NOMO-1 treated with dmso at 0.1 percent for 144 hours (cell line): ENCODE measurements around the gene ZNF497.
A peak's percentile ranks its signal among the peaks of the same experiment; 100 is the strongest.

ENCODE experiments used
- DNase-seq: peaks from one replicate; lab custom pipeline; 2025; ENCODE audit not compliant: unreplicated experiment; lab: John Stamatoyannopoulos, UW

Gene ZNF497

DNA sequence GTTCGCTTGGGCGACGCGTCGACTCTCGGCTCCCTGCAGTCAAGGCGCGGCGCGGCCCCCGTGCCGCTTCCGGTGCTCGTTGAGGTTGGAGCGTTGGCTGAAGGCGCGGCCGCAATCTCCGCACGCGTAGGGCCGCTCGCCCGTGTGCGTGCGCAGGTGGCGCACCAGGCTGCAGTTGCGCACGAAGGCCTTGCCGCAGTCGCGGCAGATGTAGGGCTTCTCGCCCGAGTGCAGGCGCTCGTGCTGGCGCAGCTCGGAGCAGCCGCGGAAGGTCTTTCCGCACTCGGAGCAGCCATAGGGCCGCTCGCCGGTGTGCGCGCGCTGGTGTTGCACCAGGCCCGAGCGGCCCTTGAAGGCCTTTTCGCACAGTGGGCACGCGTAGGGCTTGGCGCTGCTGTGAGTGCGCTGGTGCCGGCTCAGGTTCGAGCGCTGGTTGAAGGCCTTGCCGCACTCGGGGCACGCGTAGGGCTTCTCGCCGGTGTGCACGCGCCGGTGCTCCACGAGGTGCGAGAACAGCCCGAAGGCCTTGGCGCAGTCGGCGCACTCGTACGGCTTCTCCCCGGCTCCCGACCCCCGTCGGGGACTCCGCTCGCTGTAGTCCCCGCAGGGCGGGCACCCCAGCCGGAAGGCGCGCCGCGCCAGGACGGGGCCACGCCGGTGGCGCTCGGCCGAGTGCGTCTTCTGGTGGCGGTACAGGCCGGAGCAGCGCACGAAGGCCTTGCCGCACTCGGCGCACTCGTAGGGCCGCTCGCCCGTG lies 5.3 kb upstream of the ZNF497 start:
- no peak for DNase-seq

DNA sequence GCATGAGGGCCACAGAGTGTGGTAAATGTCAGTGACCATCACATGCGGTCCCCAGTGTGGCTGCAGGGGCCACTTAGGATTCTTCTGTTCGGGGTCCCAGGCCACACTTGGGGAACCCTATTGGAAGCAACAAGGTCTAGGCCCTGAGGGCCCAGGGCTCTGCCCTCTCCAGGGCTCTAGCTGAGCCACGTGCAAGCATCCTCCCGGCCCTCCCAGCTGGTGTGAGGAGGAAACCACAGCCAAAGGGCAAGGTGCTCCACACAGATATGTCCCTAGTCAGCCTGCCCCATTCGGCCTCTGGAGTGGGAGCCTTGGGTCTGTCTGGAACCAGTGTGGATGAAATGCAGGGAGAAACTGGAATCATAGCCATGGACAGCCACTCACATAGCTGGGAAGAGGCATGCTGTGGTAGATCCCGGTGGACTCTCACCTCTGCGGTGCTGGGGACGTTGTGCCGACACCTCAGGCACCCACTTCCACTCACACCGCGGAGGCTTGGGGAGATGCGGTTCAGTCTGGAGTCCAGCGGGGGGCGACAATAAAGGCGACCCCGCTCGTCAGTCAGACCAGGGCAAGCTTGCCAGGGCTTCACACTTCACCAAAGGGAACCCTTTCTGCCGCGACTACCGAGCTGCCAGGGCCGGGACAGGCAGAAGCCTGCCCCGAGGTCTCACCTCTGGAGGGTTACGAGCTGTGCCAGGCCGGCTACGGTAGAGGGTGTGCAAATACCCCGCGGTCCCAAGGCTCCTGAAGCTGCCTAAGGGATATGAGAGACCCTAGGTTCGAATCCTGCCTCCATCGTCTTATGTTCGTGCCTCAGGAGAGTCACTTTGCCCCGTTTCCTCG lies 4.3 kb upstream of the ZNF497 start:
- DNase-seq = no peak

DNA sequence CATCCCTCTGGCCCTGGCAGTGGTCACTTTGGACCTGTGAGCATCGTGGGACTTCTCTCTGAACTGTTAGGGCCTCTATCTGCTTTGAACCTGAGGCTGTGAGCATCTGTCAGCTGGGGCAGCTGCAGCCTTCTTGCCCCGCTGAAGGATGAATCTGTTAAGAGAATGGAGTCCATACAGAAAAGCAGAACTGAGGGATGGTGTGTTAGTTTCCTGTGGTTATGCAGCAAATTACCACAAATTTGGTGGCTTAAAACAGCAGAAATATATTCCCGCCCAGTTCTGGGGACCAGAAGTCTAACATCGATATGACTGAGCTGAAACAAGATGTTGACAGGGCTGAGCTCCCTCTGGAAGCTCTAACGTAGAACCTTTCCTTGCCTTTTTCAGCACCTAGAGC lies 1.6 kb upstream of the ZNF497 start:
- peak; percentile 92 for DNase-seq

DNA sequence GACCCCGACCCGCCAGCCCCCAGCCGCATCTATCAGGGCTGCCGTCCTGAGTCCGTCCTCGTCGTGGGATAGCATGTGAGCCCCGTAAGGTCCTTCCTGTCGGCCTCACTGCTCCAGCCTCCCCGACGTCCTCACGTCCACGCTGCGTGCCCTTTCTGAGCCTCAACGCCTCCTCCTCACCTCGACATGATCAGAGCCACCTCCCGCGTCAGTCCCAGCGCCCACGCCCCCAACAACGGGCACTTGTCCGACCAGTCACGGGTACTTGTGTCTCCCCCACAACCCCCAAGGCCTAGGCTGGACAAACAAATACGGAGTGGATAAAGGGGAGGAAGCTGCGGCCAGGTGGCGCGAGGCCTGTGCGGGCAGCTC lies 665 bp downstream of the ZNF497 start:
- peak; percentile 9 for DNase-seq

DNA sequence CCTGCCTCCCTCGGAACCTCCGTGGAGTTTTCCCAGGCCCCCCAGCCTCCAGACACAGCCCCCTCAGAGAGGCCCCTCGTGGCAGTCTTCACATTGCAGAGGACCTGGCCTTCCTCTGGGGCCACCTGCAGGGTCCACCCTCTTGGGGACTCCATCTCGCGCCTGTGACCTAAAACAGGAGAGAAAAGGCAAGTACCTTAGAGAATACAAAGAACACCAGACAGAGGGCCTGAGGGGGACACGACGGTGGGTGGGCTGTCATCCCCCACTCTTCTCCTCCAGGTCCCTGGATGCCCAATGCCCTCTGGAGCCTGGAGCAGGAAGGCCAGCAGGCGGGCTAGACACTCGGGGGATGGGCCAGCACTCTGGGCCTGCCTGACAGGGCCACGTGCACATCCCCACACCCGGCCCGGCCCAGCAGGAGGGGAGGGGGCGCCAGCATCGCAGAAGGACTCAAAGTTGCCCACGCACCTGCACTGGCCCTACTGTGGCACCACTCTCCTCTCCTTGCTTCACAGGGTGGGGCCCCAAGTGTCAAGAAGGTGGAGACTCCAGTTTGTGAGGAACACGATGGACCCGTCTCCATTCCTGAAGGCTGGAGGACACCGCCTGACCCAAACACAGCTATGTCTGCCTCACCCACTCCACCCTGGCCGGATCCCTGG lies 4.9 kb downstream of the ZNF497 start:
- no peak for DNase-seq

DNA sequence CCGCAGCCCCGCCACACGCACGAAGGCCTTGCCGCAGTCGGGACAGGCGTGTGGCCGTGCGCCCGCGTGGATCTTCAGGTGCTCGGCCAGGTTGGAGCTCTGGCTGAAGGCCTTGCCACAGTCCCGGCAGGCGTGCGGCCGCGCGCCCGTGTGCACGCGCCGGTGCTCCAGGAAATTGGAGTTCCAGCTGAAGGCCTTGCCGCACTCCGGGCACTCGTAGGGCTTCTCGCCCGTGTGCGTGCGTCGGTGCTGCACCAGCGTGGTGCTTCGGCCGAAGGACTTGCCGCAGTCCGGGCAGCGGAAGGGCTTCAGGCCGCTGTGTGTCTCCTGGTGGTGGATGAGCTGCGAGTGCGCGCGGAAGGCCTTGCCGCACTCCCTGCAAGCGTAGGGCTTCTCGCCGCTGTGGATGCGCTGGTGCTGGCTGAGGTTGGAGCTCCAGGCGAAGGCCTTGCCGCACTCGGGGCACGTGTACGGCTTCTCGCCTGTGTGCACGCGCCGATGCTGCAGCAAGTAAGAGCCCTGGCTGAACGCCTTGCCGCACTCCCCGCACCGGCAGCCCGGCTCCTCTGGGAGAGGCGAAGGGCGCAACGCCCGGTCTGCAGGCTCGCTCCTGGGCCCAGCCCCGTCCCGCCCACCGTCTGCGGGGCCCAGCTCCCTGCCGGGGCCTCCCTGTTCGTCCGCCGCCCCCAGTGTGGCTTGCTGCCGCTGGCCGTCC lies 5.6 kb downstream of the ZNF497 start:
- no peak for DNase-seq

DNA sequence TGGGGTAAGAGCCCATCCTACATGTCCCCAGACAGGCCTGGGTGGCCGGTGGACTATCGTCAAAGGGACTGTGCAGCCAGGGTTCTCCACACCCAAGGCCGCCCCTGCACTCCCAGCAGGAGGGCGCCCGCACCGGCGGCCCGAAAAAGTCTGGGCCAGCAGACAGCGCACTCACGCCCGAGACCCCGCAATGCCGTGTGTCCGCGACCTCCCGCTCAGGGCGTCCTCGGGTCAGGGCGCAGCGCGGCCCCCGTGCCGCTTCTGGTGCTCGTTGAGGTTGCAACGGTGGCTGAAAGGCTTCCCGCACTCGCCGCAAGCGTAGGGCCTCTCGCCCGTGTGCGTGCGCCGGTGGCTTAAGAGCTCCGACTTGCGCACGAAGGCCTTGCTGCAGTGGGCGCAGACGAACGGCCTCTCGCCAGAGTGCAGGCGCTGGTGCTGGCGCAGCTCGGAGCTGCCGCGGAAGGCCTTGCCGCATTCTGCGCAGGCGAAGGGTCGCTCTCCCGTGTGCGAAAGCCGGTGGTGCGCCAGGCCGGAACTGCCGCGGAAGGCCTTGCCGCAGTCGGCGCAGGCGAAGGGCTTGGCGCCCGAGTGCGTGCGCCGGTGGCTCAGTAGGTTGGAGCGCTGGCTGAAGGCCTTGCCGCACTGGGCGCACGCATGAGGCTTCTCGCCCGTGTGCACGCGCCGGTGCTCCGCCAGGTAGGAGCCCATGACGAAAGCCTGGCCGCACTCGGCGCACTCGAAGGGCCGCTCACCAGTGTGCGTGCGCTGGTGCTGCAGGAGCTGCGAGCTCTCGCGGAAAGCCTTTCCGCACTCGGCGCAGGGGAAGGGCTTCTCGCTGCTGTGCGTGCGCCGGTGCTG lies 6.4 kb downstream of the ZNF497 start:
- DNase-seq = no peak

DNA sequence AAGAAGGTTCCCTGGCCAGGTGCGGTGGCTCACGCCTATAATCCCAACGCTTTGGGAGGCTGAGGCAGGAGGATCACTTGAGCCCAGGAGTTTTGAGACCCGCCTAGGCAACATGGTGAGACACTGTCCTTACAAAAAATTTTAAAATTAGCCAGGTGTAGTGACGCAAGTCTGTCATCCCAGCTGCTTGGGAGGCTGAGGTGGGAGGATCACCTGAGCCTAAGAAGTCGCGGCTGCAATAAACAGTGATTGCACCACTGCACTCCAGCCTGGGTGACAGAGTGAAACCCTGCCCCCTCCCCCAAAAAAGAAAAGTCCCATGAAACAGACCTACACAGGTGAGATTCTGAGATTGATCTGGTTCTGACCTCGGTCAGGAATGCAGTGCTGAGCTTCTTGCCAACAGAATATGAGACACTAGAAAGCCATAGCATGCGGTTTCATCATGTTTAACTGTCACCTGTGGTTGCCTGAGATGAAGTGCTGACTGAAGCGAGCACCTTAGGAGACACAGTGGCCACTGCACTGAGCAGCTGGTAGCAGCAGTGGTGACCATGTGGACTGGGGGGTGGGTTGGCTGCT lies 7.2 kb downstream of the ZNF497 start:
- no peak for DNase-seq

DNA sequence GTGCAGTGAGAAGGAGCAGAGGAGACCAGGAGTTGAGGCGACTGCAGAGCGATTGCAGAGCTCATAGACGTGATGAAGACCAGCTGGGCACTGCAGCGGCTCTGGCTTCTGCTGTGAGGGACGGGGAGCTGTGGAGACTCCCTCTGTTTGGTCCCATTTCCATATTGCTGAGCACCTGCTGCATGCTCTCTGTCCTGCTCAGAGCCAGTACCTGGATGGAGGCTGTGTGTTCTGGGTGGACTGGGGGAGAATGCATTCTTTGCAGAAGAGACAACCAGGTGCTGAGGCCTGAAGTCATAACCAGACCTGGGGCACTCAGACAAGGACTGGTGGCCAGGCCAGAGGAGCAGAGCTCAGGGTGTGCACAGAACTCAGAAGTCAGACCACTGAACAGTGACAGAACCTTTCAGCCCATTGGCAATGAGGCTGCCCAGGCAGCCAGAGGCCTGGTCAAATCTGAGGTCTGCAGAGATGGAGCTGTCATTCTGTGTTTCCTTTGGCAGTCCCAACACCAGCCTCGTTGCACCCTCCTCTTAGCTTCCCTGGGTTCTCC lies 8.0 kb downstream of the ZNF497 start:
- no peak for DNase-seq

DNA sequence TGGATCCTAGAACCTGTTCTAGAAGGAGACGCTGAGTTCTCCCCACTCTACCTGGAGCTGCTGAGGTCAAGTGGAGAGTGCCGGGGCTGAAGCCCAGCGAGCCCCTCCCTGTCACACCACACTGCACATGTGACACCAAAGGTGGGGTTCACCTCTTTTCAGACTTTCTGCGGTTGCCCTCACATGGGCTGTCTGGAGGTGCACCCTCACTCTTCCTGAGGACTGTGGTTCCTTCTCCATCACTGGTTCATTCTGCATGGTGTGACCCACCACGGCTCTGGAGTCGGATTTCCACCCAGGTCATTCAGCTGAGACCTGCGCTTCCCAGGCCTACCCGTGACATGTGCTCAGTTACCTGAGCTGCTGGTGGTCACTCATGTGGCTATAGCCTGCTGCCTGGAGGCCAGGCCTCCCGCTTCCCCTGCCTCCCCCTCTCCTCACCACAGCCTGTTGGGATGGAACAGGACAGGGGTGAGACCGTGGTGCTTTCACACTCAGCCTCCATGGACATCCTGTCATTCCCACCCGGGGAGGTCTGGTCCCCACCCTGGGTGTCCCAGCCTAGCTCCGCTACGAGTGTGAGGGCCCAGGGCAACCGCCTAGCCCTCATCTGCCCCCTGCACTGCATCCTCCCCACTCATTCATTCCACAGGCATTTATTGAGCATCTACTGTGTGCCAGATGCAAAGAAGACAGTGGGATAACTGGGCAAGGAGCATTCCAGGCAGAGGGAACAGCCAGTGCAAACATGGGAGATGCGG lies 8.7 kb downstream of the ZNF497 start:
- no peak for DNase-seq

DNA sequence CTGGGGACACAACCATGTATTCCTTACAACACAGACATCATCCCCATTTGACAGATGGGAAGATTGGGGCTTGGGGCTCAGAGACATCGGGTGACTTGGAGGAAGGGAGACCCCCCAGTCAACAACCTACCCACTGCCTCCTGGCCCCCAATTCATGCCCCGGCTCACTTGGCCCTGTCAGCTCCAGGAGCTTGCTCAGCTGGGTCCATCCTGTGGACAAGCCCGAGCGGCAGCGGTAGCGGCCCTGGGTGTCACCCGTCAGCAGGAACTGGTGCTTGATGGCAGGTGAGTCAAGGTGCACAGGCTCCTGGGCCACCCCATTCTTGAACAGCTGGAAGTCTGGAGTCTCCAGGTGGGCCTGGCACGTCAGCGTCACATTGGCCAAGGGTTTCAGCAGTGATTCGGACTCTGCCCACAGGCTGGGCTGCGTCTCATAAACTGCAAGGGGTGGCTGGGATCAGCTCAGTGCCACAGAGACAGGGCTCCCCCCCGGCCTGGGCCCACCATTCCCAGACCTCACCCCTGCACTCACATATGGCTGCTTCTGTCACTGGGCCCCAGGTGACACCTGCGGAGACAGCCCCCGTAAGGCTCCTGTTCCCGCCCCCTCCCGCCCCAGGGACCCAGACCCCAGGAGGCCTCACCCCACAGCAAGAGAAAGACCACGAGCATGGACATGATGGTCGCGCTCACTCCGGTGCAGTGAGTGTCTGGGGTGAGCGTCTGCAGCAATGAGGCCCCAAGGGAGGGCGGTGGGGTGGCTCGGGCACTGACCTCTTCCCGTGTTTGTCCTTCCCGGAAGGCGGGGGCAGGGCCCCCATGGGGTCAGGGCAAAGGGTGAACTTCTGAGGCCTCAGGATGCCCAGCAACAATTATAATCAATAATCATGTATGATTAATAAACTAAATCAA lies 9.5 kb downstream of the ZNF497 start, which contains the start of gene A1BG:
Gene A1BG (minus strand): TSS at position 733 of the 912 bp plus-strand sequence. CDS start 55 bp downstream, at position 678.
- DNase-seq = no peak

DNA sequence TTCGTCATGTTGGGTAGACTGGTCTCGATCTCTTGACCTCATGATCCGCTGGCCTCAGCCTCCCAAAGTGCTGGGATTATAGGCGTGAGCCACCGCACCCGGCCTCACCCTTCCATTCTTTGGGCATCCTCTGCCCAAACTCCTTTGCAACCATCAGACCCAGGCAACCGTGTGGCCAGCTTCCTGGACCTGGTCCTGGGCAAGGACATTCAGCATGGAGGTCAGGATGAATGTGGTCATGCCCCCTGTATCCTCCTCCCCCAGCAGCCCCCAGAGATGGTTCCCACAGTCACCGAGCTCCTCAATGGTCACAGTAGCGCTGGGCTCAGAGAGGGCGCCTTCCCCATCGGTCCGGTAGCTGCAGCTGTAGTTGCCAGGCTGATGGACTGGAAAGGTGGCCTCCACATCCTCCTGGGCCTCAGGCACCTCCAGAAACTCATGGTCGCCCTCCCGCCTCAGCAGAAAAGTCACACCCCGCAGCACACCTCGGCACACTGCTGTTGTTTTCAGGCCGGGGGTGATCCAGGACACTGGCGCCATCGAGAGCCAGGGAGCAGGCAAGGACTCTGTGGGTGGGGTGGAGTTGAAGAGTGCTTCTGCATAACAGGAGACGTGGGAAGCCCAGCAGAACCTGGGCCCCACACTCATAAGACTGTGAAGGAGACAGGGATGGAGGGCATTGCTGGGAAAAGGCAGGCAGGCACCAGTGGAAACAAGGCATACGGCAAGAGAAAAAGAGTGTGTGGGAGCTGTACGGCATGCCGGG lies 10.4 kb downstream of the ZNF497 start:
- DNase-seq = no peak

DNA sequence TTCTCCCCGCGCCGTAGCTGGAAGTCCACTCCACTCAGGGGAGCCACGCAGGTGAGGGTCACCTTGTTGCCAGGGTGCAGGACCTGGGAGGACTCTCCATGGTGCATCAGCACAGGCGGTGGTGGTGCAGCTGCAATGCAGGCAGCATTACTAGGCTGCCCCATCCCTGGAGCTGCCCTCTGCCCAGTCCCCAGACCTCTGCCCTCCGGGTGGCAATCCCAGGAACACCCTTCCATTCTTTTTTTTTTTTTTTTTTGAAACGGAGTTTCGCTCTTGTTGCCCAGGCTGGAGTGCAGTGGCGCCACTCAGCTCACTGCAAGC lies 11.0 kb downstream of the ZNF497 start:
- no peak for DNase-seq

DNA sequence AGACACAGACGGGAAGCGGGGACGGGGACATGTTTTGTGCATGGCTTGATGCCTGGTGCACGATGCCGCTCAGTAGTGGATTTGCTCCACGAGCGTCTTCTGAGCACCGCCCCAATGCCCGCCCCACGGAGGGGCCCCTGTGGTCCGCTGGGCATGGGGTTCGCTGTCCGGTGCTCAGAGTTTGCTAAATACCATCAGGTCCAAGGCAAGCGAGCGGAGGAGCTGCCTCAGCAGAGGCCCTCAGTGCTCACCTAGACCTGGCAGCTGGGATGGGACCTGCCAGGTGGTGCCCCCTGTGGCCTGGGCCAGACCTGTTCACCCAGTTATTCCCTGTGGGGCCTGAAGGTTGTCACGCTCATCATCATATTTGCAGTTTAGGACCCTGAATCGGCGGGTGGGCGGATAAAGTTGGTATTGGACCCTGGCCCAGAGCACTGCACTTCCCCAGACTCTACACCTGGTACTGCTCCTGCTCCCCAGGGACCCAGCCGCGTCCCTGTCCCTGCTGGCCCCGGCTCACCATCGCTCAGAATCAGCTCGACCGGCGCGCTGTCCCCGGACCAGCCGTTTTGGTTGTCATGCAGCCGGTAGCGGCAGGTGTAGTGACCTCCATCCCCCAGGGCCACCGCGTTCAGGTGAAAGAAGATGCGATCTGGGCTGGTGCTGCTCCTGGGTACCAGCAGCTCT lies 11.5 kb downstream of the ZNF497 start:
- no peak for DNase-seq

DNA sequence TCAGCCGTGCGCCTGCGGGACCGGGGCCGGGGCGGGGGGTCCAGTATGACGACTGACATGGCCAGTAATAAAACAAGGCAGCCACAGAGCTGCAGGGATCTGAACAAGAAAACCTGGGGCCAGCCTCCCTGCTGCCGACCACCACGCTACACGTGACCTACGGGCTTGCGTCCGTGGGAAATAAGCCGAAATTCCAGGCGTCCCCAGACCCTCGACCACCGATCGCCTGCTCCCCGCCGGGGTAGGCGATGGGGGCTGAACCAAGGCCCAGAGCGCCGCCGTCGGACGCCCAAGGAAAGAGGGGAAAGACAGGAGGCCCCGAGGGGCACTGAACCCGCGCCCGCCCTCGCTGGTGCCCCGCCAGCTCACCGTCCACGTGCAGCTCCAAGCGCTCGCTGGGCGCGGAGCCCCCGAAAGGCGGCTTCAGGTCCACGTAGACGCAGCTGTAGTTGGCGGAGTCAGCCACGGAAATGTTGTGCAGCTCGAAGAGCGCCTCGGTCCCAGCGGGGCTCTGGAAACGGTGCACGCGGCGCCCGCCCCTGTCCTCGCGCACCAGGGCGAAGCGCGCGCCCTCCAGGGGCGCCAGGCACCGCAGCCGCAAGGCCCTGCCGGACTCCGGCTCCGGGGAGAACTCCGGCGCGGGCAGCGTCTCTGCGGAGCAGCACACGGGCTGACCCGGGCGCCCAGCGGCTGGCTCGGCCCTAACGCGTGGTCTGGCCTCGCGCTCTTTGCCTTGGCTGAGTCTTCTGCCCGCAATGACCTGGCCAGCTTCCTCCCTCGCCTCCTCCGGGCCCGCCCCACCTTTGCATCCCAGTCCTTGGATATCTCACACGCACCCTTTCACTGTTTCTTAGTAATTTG lies 12.3 kb downstream of the ZNF497 start:
- no peak for DNase-seq

DNA sequence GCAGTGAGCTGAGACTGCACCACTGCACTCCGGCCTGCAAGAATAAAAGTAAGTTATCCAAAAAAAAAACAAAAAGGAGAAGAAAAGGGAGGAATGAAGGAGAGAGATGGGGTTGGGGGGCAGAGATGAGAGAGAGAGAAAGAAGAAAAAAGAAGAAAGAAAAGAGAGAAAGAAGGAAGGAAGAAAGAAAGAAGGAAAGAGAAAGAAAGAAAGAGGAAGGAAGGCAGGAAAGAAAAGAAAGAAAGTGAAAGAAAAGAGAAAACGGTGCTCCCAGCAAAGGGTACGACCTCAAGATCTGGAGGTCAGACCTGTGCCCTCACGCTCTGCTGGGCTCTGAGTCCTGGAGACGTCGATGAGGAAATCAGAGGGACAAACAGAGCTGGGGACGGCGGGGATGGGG lies 13.0 kb downstream of the ZNF497 start:
- DNase-seq = no peak
